Hepatocyte (in vitro differentiated cells): ENCODE data around the gene SLC15A5.

Experiments used
- CTCF ChIP-seq: fragments of 200-600 bp; sonication (generic); IDR thresholded peaks from 2 replicates; pipeline ENCODE4 v1.5.1; 2016; ENCODE audit warnings: antibody characterized with exemption, mild to moderate bottlenecking; ENCODE audit not compliant: poor library complexity
- EZH2 ChIP-seq: fragments of 200-600 bp; sonication (generic); IDR thresholded peaks from 2 replicates; pipeline ENCODE4 v1.6.1; 2016; ENCODE audit warnings: antibody characterized with exemption, mild to moderate bottlenecking, borderline replicate concordance
- EZH2phosphoT487 ChIP-seq: fragments of 200-600 bp; sonication (generic); IDR thresholded peaks from one replicate; pipeline ENCODE4 v1.6.1; 2018; ENCODE audit warnings: antibody characterized with exemption, mild to moderate bottlenecking, low read depth, moderate library complexity; ENCODE audit not compliant: unreplicated experiment, severe bottlenecking

DNA sequence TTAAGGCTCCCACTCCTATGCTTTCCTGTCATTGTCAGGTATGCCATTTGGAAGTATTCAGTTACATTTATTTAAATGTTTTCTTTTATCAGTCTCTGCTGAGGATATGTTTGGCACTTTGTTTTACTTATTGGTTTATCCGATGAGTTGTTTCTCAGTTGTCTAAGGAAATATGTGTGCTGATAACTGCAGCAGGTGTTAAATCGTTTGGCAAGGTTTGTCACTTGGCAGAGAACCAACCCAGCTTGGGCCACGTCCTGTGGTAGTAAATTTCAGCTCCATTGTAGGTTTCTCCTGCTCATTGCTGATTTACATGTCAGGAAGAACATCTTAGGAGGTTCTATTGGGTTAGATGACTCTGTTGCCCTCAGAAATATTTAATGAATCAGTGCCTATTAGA lies 47.9 kb upstream of the SLC15A5 start:
- TF ChIP-seq CTCF (no peak), EZH2 (no peak), EZH2phosphoT487 (no peak)
